ENCODE data around the gene CCL28. TPM values are rescaled to one million over a fixed set of nuclear protein-coding genes. Genes with fewer than 3 reads are reported as not detected.
"Not testable (repeated sequence)": the region's sequence is repeated elsewhere in the genome, so short reads cannot be mapped to it uniquely, and the experiment has no call there.

CCL28 gene
- polyA plus RNA-seq, 1 experiment = 0.29 TPM

DNA sequence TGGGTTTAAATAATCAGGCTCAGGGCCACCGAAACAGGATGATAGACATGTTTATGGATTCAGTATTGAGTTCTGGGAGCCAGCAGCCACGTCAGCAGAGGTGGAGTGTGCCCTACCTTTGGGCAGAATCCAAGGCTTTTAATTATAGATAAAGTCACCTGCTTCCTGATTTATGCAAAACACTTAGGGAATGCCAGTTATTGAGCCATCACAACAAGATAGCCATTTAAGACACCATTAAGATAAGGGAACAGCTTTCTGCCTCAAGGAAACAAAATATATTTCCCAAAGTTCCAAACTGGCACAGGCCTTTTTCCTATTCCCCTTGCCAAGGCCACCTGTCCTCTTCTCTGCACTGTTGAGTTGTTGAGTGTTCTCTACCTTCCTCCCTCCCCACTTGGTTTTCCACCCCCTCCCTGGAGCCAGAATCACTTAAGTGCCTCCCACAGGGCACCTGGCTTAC, 2.4 kb downstream of the CCL28 start:
- Histone ChIP-seq H3K36me3 (ENCODE audit: control insufficient read depth, insufficient read depth, low read length) (no peaks in the 10 kb centered on the region), H3K27me3 (ENCODE audit: control insufficient read depth, insufficient read depth, low read length) (0 out of 2 replicates have a peak, but pooled peaks cover 2% of the 10 kb centered on the region), H3K4me3 (ENCODE audit: low read depth, low read length) (no peak overlapping the region)
- CTCF ChIA-PET = interaction anchor here (1.5 to 3.2 kb wide), 2 partner anchors 20 to 74 kb away, joined by 3 to 8 read pairs; partner anchors contain the start of gene TMEM267
- TF ChIP-seq, protein P1, sequence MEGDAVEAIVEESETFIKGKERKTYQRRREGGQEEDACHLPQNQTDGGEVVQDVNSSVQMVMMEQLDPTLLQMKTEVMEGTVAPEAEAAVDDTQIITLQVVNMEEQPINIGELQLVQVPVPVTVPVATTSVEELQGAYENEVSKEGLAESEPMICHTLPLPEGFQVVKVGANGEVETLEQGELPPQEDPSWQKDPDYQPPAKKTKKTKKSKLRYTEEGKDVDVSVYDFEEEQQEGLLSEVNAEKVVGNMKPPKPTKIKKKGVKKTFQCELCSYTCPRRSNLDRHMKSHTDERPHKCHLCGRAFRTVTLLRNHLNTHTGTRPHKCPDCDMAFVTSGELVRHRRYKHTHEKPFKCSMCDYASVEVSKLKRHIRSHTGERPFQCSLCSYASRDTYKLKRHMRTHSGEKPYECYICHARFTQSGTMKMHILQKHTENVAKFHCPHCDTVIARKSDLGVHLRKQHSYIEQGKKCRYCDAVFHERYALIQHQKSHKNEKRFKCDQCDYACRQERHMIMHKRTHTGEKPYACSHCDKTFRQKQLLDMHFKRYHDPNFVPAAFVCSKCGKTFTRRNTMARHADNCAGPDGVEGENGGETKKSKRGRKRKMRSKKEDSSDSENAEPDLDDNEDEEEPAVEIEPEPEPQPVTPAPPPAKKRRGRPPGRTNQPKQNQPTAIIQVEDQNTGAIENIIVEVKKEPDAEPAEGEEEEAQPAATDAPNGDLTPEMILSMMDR (IDR thresholded peaks at IDR 0.05; ENCODE audit: insufficient read depth, low read depth, low read length) = no peak
- POLR2A ChIA-PET = no interaction called here
- no peak for DNase-seq (ENCODE audit: low read depth)

DNA sequence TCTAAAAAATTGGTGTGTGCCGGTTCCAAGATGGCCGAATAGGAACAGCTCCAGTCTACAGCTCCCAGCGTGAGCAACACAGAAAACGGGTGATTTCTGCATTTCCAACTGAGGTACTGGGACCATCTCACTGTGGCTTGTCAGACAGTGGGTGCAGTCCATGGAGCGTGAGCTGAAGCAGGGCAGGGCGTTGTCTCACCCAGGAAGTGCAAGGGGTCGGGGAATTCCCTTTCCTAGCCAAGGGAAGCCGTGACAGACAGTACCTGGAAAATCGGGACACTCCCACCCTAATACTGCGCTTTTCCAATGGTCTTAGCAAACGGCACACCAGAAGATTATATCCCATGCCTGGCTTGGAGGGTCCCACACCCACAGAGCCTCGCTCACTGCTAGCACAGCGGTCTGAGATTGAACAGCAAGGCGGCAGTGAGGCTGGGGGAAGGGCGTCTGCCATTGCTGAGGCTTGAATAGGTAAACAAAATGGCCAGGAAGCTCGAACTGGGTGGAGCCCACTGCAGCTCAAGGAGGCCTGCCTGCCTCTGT, 9.6 kb downstream of the CCL28 start:
- H3K4me3 ChIP-seq (ENCODE audit: low read depth, low read length); H3K36me3 ChIP-seq (ENCODE audit: control insufficient read depth, insufficient read depth, low read length); DNase-seq (ENCODE audit: low read depth); POLR2A ChIA-PET; H3K27me3 ChIP-seq (ENCODE audit: control insufficient read depth, insufficient read depth, low read length): not testable (repeated sequence)
- CTCF ChIA-PET = interaction anchor here (3.3 kb wide), 1 partner anchor 82 kb away, joined by 9 read pairs; the partner anchor contains the start of gene TMEM267

DNA sequence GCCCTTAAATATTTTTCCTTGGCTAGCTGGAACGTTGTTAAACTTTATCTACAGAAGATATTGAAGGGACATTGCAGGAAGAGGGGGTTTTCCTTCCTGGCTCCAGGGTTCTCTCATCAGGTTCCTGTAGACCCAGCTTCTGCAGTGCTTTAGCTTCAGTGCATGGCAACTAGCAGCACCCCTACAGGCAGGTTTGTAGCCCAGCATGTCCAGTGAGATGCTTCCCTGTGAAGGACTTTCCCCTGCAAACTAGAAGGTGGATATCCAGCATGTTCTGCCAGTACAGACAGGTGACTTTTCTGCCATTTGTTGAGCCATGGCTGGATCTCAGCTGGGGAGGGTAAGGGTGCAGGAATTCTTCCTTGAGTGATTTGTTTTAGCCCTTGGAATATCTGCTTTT, 10.4 kb downstream of the CCL28 start:
- TF ChIP-seq, protein P1 (IDR thresholded peaks at IDR 0.05; ENCODE audit: insufficient read depth, low read depth, low read length) = peak; percentile 54
- POLR2A ChIA-PET = no interaction called here
- Histone ChIP-seq H3K36me3 (ENCODE audit: control insufficient read depth, insufficient read depth, low read length) (no peaks in the 10 kb centered on the region), H3K4me3 (ENCODE audit: low read depth, low read length) (no peak overlapping the region), H3K27me3 (ENCODE audit: control insufficient read depth, insufficient read depth, low read length) (0 out of 2 replicates have a peak, but pooled peaks cover under 1% of the 10 kb centered on the region)
- DNase-seq (ENCODE audit: low read depth) = no peak
- CTCF ChIA-PET = interaction anchor here (0.9 to 3.3 kb wide), 2 partner anchors 14 to 82 kb away, joined by 3 to 9 read pairs; partner anchors contain the start of gene TMEM267

DNA sequence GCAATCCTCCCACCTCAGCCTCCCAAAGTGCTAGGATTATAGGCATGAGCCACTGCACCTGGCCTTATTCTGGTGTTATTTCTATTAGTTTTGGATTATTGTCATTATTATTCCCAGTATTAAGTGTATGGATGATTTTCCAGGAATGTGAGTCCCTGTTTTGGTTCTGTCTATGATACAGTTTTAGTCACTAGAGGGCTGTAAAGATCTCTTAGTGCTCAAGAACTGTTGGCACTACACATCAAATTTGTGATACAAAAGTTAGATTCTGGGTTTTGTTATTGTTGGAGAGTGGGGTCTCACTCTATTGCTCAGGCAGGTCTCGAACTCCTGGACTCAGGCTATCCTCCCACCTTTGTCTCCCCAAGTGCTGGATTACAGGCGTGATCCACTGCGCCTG, 12.1 kb downstream of the CCL28 start:
- Histone ChIP-seq H3K4me3 (ENCODE audit: low read depth, low read length) (no peak overlapping the region), H3K36me3 (ENCODE audit: control insufficient read depth, insufficient read depth, low read length) (no peaks in the 10 kb centered on the region), H3K27me3 (ENCODE audit: control insufficient read depth, insufficient read depth, low read length) (0 out of 2 replicates have a peak, but pooled peaks cover 1% of the 10 kb centered on the region)
- no peak for DNase-seq (ENCODE audit: low read depth)
- ChIA-PET POLR2A (no interaction called here), CTCF (interaction anchor here (0.9 to 3.2 kb wide), 3 partner anchors 12 to 222 kb away, joined by 3 to 21 read pairs (median 3); partner anchors contain the start of genes CCL28 and TMEM267)
- TF ChIP-seq, protein P1 (IDR thresholded peaks at IDR 0.05; ENCODE audit: insufficient read depth, low read depth, low read length) = peak; percentile 44

DNA sequence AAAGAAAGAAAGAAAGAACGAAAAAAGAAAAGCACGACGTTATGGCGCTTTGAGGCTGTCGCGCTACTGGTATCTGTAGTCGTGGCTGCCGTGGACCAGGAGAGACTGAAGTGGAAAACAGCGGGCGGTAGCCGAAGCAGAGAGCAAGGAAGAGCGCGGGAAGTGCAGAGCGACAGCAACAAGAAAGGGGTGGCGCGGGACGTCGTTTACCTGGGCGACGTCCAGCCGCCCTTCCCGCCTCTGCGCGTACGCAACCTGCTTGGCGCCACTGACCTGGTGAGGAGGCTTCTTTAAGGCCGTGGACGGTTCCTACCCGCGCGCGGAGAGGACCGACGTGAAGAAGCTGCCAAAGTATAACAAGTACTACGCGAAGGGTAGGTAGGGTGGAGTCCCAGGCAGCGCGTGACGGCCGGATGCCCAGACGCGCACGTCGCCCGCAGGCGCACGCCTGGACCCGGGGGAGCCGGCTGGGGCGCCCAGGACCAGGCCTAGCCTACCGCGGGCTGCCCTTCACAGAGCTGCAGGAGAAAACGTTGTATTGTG, 15.4 kb downstream of the CCL28 start:
- DNase-seq (ENCODE audit: low read depth) = no peak
- Histone ChIP-seq H3K27me3 (ENCODE audit: control insufficient read depth, insufficient read depth, low read length) (0 out of 2 replicates have a peak, but pooled peaks cover 1% of the 10 kb centered on the region), H3K4me3 (ENCODE audit: low read depth, low read length) (peak overlapping the region; percentile 56), H3K36me3 (ENCODE audit: control insufficient read depth, insufficient read depth, low read length) (no peaks in the 10 kb centered on the region)
- POLR2A ChIA-PET = interaction anchor here (0.5 kb wide), 1 partner anchor 293 kb away, joined by 3 read pairs; no protein-coding TSS in a partner anchor
- CTCF ChIA-PET = interaction anchor here (0.6 to 2.0 kb wide), 5 partner anchors 15 to 356 kb away, joined by 3 to 11 read pairs (median 3); partner anchors contain the start of genes CCL28 and TMEM267
- TF ChIP-seq, protein P1 (IDR thresholded peaks at IDR 0.05; ENCODE audit: insufficient read depth, low read depth, low read length) = no peak

Measured in BJ (cell line).